GM12891 (cell line): ENCODE data around the gene ERLEC1.

ENCODE experiments used
- POLR2A ChIP-seq: IDR thresholded peaks from 2 replicates; pipeline ENCODE4 v1.6.1; 2011; ENCODE audit warnings: low read depth, low read length, control low read depth
- POLR2AphosphoS5 ChIP-seq: IDR thresholded peaks from 2 replicates; pipeline ENCODE4 v1.6.1; 2011; ENCODE audit warnings: low read depth, low read length, control low read depth
- SPI1 ChIP-seq: IDR thresholded peaks from 2 replicates; pipeline ENCODE4 v1.6.1; 2011; ENCODE audit warnings: low read depth, low read length, control low read depth
- TAF1 ChIP-seq: IDR thresholded peaks from 2 replicates; pipeline ENCODE4 v1.6.1; 2011; ENCODE audit warnings: low read depth, low read length, control low read depth

DNA sequence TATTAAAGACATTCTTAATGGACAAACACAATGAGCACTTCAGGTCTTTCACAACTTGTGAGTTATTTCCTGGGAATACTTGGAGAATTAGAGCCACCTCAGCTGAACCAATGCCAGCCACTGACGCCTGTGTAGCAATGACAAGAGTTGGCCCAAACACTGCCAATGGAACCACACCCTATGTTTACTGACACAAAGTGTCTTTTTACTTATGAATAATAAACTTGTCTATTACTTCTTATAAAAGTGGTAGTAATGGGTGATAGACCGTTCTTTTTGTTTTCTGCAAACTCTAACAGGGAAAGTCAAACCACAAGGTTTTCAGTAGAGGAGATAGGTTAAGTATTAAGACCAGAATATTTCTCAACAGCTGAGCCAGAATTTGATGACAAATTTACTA, 31.7 kb upstream of the ERLEC1 start:
- TF ChIP-seq POLR2AphosphoS5, result no peak
- no peak for TF ChIP-seq POLR2A
- no peak for TF ChIP-seq TAF1
- no peak for TF ChIP-seq SPI1
